BLaER1 treated with 17β-estradiol and CSF1 and Interleukin-3, amounts not matched to agents 10 nM and 100 nM (cell line): ENCODE data around the gene CADPS2.
A peak's percentile ranks its signal among the peaks of the same experiment; 100 is the strongest.

ENCODE experiments used
- H3K27ac ChIP-seq, 11 experiments: shearing (Covaris generic); formaldehyde crosslinking; 2 replicates each; pipeline ENCODE4 v1.8.1; 2022
- H3K27me3 ChIP-seq, 11 experiments: shearing (Covaris generic); formaldehyde crosslinking; 2 replicates each; pipeline ENCODE4 v1.8.1; 2022
- H3K36me3 ChIP-seq, 11 experiments: shearing (Covaris generic); formaldehyde crosslinking; 2 replicates each; pipeline ENCODE4 v1.8.1; 2022
- H3K4me1 ChIP-seq, 10 experiments: shearing (Covaris generic); formaldehyde crosslinking; 2 replicates each; pipeline ENCODE4 v1.8.1; 2022
- H3K4me2 ChIP-seq, 11 experiments: shearing (Covaris generic); formaldehyde crosslinking; 2 replicates each; pipeline ENCODE4 v1.8.1; 2022
- H3K4me3 ChIP-seq, 10 experiments: shearing (Covaris generic); formaldehyde crosslinking; 2 replicates each; pipeline ENCODE4 v1.8.1; 2022
- H3K9ac ChIP-seq, 11 experiments: shearing (Covaris generic); formaldehyde crosslinking; 2 replicates each; pipeline ENCODE4 v1.8.1; 2022
- H3K9me3 ChIP-seq, 11 experiments: shearing (Covaris generic); formaldehyde crosslinking; replicated peaks in 1 of 11; 2 replicates each; pipeline ENCODE4 v1.8.1; 2022
- H4K20me1 ChIP-seq, 11 experiments: shearing (Covaris generic); formaldehyde crosslinking; 2 replicates each; pipeline ENCODE4 v1.8.1; 2022
- Cebpa-rat ChIP-seq, 11 experiments: shearing (Covaris generic); IDR thresholded peaks; 2 replicates each; pipeline ENCODE4 v1.8.1; 2022

The CADPS2 gene

GRCh38 chr7:122429926-122430325 is 456.3 kb downstream of the CADPS2 start:
- H3K4me3 ChIP-seq = no peak overlapping the region
- H3K27me3 ChIP-seq = no peaks in the 10 kb centered on the region
- H3K27ac ChIP-seq = no peak overlapping the region
- no peaks in the 10 kb centered on the region for H3K36me3 ChIP-seq
- no peaks in the 10 kb centered on the region for H3K9me3 ChIP-seq
- TF ChIP-seq Cebpa-rat (IDR thresholded peaks at IDR 0.05) = no peak
- H3K4me1 ChIP-seq = no peaks in the 10 kb centered on the region
- H3K4me2 ChIP-seq = no peak overlapping the region
- no peaks in the 10 kb centered on the region for H4K20me1 ChIP-seq
- H3K9ac ChIP-seq = no peak overlapping the region

- no peak for TF ChIP-seq Cebpa-rat (IDR thresholded peaks at IDR 0.05)
- H3K27ac ChIP-seq = no peak overlapping the region
- H3K9ac ChIP-seq = no peak overlapping the region
- no peaks in the 10 kb centered on the region for H3K9me3 ChIP-seq
- H3K36me3 ChIP-seq = no peaks in the 10 kb centered on the region
- H3K4me2 ChIP-seq = no peak overlapping the region
- H3K4me1 ChIP-seq = no peaks in the 10 kb centered on the region
- no peaks in the 10 kb centered on the region for H3K27me3 ChIP-seq
- no peaks in the 10 kb centered on the region for H4K20me1 ChIP-seq
- no peak overlapping the region for H3K4me3 ChIP-seq
These were observed 460.5 kb downstream of the CADPS2 start for GRCh38 chr7:122425731-122426130.

GRCh38 chr7:122423591-122423990 is 462.7 kb downstream of the CADPS2 start:
- H3K9me3 ChIP-seq = no peaks in the 10 kb centered on the region
- no peaks in the 10 kb centered on the region for H4K20me1 ChIP-seq
- no peaks in the 10 kb centered on the region for H3K27me3 ChIP-seq
- H3K9ac ChIP-seq = no peak overlapping the region
- H3K4me1 ChIP-seq = no peaks in the 10 kb centered on the region
- H3K4me3 ChIP-seq = no peak overlapping the region
- H3K4me2 ChIP-seq = no peak overlapping the region
- no peak overlapping the region for H3K27ac ChIP-seq
- H3K36me3 ChIP-seq = no peaks in the 10 kb centered on the region
- TF ChIP-seq Cebpa-rat (IDR thresholded peaks at IDR 0.05) = no peak

DNA sequence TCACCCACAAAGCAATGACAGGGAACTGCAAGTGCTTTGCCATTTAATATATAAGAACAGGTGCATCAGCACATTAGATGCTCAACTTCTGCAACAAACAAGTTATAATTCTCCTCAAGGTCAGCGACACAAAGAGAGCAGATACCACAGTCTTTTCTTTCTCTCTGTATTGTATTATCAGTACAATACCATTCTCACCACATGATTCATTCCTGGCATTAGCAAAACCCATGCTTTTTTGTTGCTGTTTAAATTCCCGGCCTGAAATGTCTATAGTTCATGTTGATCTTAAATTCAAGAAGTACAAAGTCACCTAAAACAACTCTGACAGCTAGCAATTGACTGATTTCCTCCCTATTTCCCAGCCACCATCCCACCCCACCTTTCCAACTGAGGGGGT is 469.9 kb downstream of the CADPS2 start:
- no peaks in the 10 kb centered on the region for H3K36me3 ChIP-seq
- no peak overlapping the region for H3K4me3 ChIP-seq
- H3K27ac ChIP-seq = no peak overlapping the region
- no peaks in the 10 kb centered on the region for H3K27me3 ChIP-seq
- TF ChIP-seq Cebpa-rat (IDR thresholded peaks at IDR 0.05) = no peak
- H4K20me1 ChIP-seq = no peaks in the 10 kb centered on the region
- no peaks in the 10 kb centered on the region for H3K9me3 ChIP-seq
- H3K9ac ChIP-seq = no peak overlapping the region
- H3K4me1 ChIP-seq = peaks cover 0 to 38% (median 12%) of the 10 kb centered on the region in 10 experiments; a peak in 6 of 20 replicates
- H3K4me2 ChIP-seq = no peak overlapping the region

- H3K4me2 ChIP-seq = peak overlapping the region in 5 of 11 experiments; percentile 5 to 40 (median 24); a peak in 5 of 22 replicates
These were observed 470.8 kb downstream of the CADPS2 start for GRCh38 chr7:122415510-122415909.

DNA sequence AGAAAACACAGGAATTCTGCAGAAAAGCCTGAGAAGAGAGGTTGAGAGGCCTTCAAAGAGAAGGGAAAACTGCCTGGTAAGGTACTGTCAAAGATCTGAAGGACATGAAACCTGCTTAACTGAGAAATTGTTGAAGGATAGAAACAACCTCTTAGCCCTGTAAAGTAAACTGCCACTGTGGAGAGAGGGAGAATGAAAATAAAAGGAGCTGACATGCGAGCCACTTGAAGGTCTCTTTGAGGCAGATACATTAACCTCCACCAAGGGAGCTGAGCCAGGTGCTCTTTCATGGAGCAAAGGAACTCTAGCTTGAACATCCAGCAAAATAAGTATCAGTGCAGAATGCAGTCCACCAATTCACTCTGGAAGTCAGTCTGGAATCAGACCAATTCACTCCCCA is 472.9 kb downstream of the CADPS2 start:
- Histone ChIP-seq H3K36me3 (no peaks in the 10 kb centered on the region), H3K9me3 (no peaks in the 10 kb centered on the region), H3K4me1 (peaks cover 0 to 38% (median 12%) of the 10 kb centered on the region in 10 experiments; a peak in 6 of 20 replicates), H3K4me2 (peak overlapping the region in 6 of 11 experiments; percentile 3 to 42 (median 25); a peak in 8 of 22 replicates), H3K27ac (no peak overlapping the region), H3K4me3 (no peak overlapping the region), H4K20me1 (no peaks in the 10 kb centered on the region), H3K9ac (no peak overlapping the region), H3K27me3 (no peaks in the 10 kb centered on the region)
- TF ChIP-seq Cebpa-rat (IDR thresholded peaks at IDR 0.05) = no peak

More at GRCh38 chr7:122415510-122415909, 470.8 kb downstream of the CADPS2 start:
- Histone ChIP-seq H3K4me3 (no peak overlapping the region), H3K9me3 (no peaks in the 10 kb centered on the region), H3K36me3 (no peaks in the 10 kb centered on the region), H3K4me1 (peaks cover 0 to 38% (median 12%) of the 10 kb centered on the region in 10 experiments; a peak in 6 of 20 replicates), H3K27ac (no peak overlapping the region), H3K9ac (no peak overlapping the region), H3K27me3 (no peaks in the 10 kb centered on the region), H4K20me1 (no peaks in the 10 kb centered on the region)
- TF ChIP-seq Cebpa-rat (IDR thresholded peaks at IDR 0.05) = no peak

GRCh38 chr7:122412883-122413282 is 473.4 kb downstream of the CADPS2 start:
- Histone ChIP-seq H3K9me3 (no peaks in the 10 kb centered on the region), H3K4me1 (peaks cover 0 to 38% (median 12%) of the 10 kb centered on the region in 10 experiments; a peak in 6 of 20 replicates), H3K4me3 (no peak overlapping the region), H4K20me1 (no peaks in the 10 kb centered on the region), H3K4me2 (peak overlapping the region in 6 of 11 experiments; percentile 3 to 42 (median 25); a peak in 7 of 22 replicates), H3K9ac (no peak overlapping the region), H3K27me3 (no peaks in the 10 kb centered on the region), H3K36me3 (no peaks in the 10 kb centered on the region), H3K27ac (no peak overlapping the region)
- TF ChIP-seq Cebpa-rat (IDR thresholded peaks at IDR 0.05) = no peak

DNA sequence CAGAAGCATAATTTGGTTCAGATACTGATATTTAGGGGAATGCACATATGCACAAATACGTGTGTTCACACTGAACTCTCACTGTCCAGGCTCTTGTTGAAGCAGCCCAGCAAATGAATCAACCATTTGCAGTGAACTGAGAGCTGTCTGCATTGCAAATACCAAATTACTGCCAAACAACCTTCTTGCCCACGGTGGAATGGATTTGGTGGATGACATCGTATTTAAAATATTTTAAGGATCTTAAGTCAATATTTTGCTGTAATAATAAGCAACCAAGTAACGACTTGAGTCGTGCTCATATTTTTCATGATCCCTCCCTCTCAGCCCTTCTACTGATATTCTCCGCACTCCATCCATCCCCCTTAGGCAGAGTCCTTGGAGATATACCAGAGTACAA is 473.8 kb downstream of the CADPS2 start:
- Histone ChIP-seq H3K9ac (no peak overlapping the region), H3K36me3 (no peaks in the 10 kb centered on the region), H3K27me3 (no peaks in the 10 kb centered on the region), H4K20me1 (no peaks in the 10 kb centered on the region), H3K27ac (no peak overlapping the region), H3K4me1 (peaks cover 0 to 38% (median 12%) of the 10 kb centered on the region in 10 experiments; a peak in 6 of 20 replicates), H3K4me2 (peak overlapping the region in 1 of 11 experiments; percentile 3; a peak in 3 of 22 replicates), H3K4me3 (no peak overlapping the region), H3K9me3 (no peaks in the 10 kb centered on the region)
- TF ChIP-seq Cebpa-rat (IDR thresholded peaks at IDR 0.05) = no peak

DNA sequence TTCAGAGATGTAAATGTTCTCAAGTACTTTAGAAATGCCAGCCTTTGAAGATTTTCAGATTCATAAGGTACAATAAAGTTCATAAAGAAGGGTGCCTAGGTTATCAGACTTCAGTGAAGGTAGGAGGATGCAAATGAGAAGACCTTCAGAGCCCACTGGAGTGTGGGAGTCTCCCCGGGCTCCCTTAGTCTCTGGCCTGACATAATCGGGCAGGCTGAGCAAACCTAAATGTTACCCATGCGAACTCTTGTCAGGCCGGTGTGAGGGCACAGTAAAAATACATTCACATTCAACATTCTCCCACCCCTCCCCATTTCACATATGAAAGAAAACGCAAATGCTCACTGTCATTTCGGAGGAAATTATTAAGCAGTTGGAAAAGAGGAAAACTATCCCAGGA is 479.1 kb downstream of the CADPS2 start:
- Histone ChIP-seq H3K9me3 (no peaks in the 10 kb centered on the region), H3K27me3 (no peaks in the 10 kb centered on the region), H4K20me1 (no peaks in the 10 kb centered on the region), H3K4me3 (no peak overlapping the region), H3K36me3 (no peaks in the 10 kb centered on the region), H3K27ac (no peak overlapping the region), H3K4me2 (no peak overlapping the region), H3K9ac (no peak overlapping the region), H3K4me1 (0 out of 20 replicates have a peak, but pooled peaks cover 0 to 4% (median 0%) of the 10 kb centered on the region in 10 experiments)
- TF ChIP-seq Cebpa-rat (IDR thresholded peaks at IDR 0.05) = no peak

- no peaks in the 10 kb centered on the region for H3K9me3 ChIP-seq
- no peak overlapping the region for H3K27ac ChIP-seq
- TF ChIP-seq Cebpa-rat (IDR thresholded peaks at IDR 0.05) = no peak
- no peaks in the 10 kb centered on the region for H3K4me1 ChIP-seq
- H3K27me3 ChIP-seq = no peaks in the 10 kb centered on the region
- no peak overlapping the region for H3K4me3 ChIP-seq
- no peak overlapping the region for H3K9ac ChIP-seq
- no peak overlapping the region for H3K4me2 ChIP-seq
- no peaks in the 10 kb centered on the region for H3K36me3 ChIP-seq
- H4K20me1 ChIP-seq = no peaks in the 10 kb centered on the region
These were observed 483.1 kb downstream of the CADPS2 start for GRCh38 chr7:122403113-122403512.
